AG09319 (cell line): Measurements from ENCODE around the gene SNAI1.
"Not testable (repeated sequence)": the region's sequence is repeated elsewhere in the genome, so short reads cannot be mapped to it uniquely, and the experiment has no call there.

Experiments used
- DNase-seq: peaks from one replicate; pipeline ENCODE4 v3.0.0-alpha.2; 2010; ENCODE audit warnings: low read depth; ENCODE audit errors: extremely low read depth
- TF ChIP-seq, protein P1 (sequence below): IDR thresholded peaks from 2 replicates; pipeline ENCODE4 v1.5.1; 2011; ENCODE audit warnings: low read depth, mild to moderate bottlenecking, inconsistent platforms, low read length, moderate library complexity

Gene SNAI1

DNA sequence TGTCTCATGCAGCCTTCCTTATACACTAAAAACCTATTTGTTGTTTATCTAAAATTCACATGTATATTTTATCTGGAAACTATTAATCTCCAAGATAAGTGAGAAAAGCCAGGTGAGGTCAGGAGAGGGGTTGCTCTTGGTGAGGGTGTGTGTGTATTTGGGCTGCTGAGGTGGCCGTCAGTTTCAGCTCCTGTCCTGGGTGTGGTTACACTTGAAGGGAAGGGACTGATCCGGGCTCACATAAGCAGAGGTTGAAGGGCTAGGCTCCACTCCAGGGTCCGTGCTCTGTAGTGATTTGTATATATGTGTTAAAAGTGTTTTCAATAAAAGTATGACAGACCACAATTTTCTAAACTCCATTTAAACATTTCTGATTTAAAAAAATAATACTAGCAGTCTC is 13.5 kb upstream of the SNAI1 start:
- TF ChIP-seq, protein P1, sequence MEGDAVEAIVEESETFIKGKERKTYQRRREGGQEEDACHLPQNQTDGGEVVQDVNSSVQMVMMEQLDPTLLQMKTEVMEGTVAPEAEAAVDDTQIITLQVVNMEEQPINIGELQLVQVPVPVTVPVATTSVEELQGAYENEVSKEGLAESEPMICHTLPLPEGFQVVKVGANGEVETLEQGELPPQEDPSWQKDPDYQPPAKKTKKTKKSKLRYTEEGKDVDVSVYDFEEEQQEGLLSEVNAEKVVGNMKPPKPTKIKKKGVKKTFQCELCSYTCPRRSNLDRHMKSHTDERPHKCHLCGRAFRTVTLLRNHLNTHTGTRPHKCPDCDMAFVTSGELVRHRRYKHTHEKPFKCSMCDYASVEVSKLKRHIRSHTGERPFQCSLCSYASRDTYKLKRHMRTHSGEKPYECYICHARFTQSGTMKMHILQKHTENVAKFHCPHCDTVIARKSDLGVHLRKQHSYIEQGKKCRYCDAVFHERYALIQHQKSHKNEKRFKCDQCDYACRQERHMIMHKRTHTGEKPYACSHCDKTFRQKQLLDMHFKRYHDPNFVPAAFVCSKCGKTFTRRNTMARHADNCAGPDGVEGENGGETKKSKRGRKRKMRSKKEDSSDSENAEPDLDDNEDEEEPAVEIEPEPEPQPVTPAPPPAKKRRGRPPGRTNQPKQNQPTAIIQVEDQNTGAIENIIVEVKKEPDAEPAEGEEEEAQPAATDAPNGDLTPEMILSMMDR: no peak
- DNase-seq: no peak

DNA sequence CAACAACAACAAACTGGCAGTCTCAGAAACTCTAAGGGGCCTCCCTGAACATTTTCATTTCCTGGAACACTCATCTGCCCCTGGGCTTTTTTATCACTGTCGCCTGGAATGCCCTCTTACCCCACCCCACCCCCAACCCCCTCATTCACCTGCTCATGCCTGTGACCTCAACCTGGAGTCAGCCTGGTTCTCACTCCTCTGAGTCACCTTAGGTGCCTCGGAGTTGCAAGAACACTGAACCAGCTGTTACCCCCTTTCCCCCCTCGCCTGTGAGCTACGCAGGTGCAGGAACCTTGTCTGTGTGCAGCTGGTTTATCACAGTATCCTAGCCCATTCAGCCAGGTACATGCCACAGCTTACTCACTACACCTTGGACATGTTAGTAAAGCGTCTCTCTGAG is 12.8 kb upstream of the SNAI1 start:
- no peak for DNase-seq
- TF ChIP-seq, protein P1: no peak

DNA sequence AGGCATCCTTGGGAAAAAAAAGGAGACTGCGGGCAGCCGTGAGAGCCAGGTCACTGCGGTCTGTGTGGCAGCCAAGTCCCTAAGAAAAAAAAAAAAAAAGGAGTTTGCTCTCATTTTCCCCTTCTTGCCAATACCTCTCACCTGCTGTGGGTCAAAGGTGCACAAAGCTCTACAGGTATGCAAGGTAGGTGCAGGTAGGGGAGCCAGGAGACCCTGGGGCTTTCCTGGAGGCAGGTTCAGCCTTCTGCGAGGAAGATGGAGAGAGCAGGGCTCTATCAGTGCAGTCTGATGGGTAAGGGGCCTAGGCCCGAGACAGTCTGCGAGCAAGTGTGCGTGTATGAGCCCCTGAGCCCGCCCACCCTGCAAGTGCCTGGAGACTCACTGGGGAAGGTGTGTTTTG is 12.3 kb upstream of the SNAI1 start:
- DNase-seq: no peak
- TF ChIP-seq, protein P1: no peak

DNA sequence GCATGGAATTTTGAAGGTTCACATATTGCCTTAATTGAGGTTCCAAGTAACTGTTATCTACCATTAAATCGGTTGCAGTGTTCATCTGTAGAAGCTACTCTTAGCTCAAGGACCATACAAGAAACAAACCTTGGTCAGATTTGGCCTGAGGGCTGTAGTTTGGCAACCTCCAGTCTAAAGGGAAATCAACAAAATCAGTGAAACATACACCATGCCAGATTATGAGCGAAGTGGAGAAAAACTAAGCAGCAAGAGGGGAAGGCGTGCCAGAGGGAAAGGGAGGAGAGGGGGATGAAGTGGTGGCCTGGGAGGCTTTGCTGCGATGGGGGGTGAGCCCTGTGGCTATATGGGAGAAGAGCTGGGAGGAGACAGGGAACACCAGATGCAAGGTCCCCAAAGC is 8.8 kb upstream of the SNAI1 start:
- TF ChIP-seq, protein P1: no peak
- DNase-seq: no peak

DNA sequence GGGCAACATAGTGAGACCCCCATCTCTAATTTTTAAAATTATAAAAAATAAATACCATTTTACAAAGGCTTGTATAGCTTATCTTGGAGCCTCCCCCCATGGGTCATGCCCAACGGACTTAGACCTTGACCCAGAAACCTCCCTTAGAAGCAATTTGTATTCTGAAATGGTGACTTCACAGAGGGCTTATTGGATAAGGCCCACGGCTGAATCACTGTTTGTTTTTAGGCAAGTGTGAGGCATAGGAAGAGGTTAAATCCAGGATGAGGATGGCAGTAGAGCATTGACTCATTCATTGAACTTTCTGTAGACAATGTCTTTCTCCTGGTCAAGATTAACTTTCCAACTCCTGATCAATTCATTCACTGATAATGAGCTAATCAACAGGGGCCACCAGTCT is 6.2 kb upstream of the SNAI1 start:
- DNase-seq: no peak
- TF ChIP-seq, protein P1: no peak

DNA sequence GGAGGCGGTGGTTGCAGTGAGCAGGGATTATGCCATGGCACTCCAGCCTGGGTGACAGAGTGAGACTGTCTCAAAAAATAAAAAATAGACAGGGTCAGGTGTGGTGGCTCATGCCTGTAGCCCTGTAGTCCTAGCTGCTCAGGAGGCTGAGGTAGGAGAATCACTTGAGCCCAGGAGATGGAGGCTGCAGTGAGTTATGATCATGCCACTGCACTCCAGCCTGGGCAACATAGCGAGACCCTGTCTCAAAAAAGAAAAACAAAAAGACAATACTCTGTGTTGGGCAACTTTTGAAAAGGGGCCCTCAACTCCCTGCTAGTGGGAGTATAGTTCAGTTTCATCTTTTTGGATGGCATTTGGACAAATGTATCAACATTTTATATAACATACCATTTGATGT is 5.0 kb upstream of the SNAI1 start:
- not testable (repeated sequence) for DNase-seq

DNA sequence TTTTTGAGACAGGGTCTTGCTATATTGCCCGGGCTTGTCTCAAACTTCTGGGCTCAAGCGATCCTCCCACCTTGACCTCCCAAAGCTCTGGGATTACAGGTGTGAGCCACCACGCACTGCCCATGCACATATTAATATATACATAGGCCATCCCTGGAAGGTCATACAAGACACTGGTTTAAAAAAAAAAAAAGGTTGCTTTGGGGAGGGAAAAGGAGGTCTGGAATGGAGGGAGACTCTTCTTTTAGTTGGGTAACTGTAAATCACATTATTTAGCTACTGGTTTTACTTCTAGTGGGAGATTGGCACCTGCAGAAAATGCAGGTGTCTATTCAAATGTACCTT is 4.1 kb upstream of the SNAI1 start:
- TF ChIP-seq, protein P1: no peak

DNA sequence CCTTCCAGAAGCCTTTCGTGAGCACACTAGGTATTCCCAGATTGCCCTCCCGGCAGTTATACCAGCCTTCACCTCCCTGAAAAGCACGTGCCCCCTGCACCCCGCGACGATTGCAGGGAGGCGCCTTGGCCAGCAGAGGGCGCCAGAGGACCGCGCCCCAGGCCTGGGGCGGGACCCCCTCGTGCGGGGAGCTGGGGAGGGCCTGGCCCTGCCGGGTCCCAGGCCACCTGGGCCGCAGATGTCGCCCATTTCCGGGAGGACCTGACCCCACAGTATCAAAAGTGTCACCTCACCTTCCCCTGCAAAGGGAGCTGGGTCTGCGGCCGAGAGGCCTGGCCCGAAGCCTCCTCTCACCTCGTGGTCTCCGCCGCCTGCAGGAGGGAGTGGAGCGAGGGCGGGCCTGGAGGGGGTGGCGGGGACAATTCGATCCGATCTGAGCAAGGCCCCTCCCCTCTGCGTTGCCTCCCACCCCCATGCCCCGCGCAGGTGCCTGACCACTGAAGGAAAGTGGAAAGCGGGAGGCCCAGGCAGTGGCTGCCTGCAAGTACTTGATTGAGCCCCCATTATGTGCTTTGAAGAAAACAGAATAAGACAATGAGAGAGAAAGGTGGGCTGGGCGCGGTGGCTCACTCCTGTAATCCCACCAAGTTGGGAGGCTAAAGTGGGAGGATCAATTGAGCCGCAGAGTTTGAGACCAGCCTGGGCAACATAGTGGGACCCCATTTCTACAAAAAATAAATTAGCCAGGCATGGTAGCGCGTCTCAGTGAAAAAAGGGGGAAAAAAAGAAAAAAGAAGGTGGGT is 3.5 kb upstream of the SNAI1 start:
- no peak for DNase-seq
- TF ChIP-seq, protein P1: peak; percentile 85

More for the DNA sequence above, 4.1 kb upstream of the SNAI1 start:
- no peak for DNase-seq
